Keratinocyte (primary cell): ENCODE measurements around the gene SDK1. TPM values are rescaled to one million over a fixed set of nuclear protein-coding genes. Genes with fewer than 3 reads are reported as not detected.

Experiments used
- DNase-seq: peaks from one replicate; pipeline ENCODE4 v3.0.0-alpha.2; 2011; ENCODE audit warnings: low read depth, missing footprints, low spot score
- FAIRE-seq: peaks from 2 replicates; lab custom pipeline; 2011; peaks lifted over from hg19 to GRCh38; lab: Jason Lieb, UNC
- H2AFZ ChIP-seq: 2 replicates; pipeline ENCODE4 v1.6.0; 2012; ENCODE audit warnings: low read length, control low read depth, inconsistent platforms; ENCODE audit not compliant: control insufficient read depth
- H3K27ac ChIP-seq: 2 replicates; pipeline ENCODE4 v1.5.1; 2011; ENCODE audit warnings: low read length; ENCODE audit not compliant: control insufficient read depth, insufficient read depth
- H3K27me3 ChIP-seq: 3 replicates; pipeline ENCODE4 v1.6.0; 2011; ENCODE audit warnings: low read length; ENCODE audit not compliant: control insufficient read depth, insufficient read depth; ENCODE audit errors: extremely low read depth
- H3K36me3 ChIP-seq, 2 experiments: 2 replicates in 1 of 2; 3 replicates in 1 of 2; pipeline ENCODE4 v1.5.1; 2011; ENCODE audit warnings: low read length in 2 of 2, mild to moderate bottlenecking in 1 of 2; ENCODE audit not compliant: control insufficient read depth in 2 of 2, insufficient read depth in 2 of 2; ENCODE audit errors: extremely low read depth in 1 of 2
- H3K4me1 ChIP-seq: 3 replicates; pipeline ENCODE4 v1.5.1; 2011; ENCODE audit warnings: low read length; ENCODE audit not compliant: control insufficient read depth, insufficient read depth; ENCODE audit errors: extremely low read depth
- H3K4me2 ChIP-seq: 3 replicates; pipeline ENCODE4 v1.6.0; 2011; ENCODE audit warnings: low read depth, low read length; ENCODE audit not compliant: control insufficient read depth, insufficient read depth; ENCODE audit errors: extremely low read depth
- H3K4me3 ChIP-seq, 3 experiments: fragments of 200-600 bp in 1 of 3; sonication (generic) in 1 of 3; 2 replicates in 2 of 3; 3 replicates in 1 of 3; pipeline ENCODE4 v1.5.1; 2011 to 2016; ENCODE audit warnings: low read length in 3 of 3, mild to moderate bottlenecking in 3 of 3, control low read depth in 2 of 3, inconsistent platforms in 1 of 3, low read depth in 1 of 3, mixed read lengths in 1 of 3, mixed run types in 1 of 3, moderate library complexity in 1 of 3; ENCODE audit not compliant: control insufficient read depth in 2 of 3, insufficient read depth in 2 of 3; ENCODE audit errors: extremely low read depth in 1 of 3
- H3K79me2 ChIP-seq: 2 replicates; pipeline ENCODE4 v1.6.0; 2012; ENCODE audit warnings: low read length; ENCODE audit not compliant: control insufficient read depth, insufficient read depth
- H3K9ac ChIP-seq: 3 replicates; pipeline ENCODE4 v1.6.0; 2011; ENCODE audit warnings: low read length; ENCODE audit not compliant: control insufficient read depth, insufficient read depth; ENCODE audit errors: extremely low read depth
- H3K9me1 ChIP-seq: 3 replicates; pipeline ENCODE4 v1.6.0; 2011; ENCODE audit warnings: low read length; ENCODE audit not compliant: control insufficient read depth, insufficient read depth; ENCODE audit errors: extremely low read depth
- H3K9me3 ChIP-seq: 2 replicates; pipeline ENCODE4 v1.5.1; 2012; ENCODE audit warnings: low read depth, low read length; ENCODE audit not compliant: control insufficient read depth
- H4K20me1 ChIP-seq: 3 replicates; pipeline ENCODE4 v1.6.0; 2011; ENCODE audit warnings: low read length; ENCODE audit not compliant: control insufficient read depth, insufficient read depth; ENCODE audit errors: extremely low read depth
- EZH2 ChIP-seq: IDR thresholded peaks from one replicate; pipeline ENCODE4 v1.6.1; 2012; ENCODE audit warnings: inconsistent platforms, mild to moderate bottlenecking, low read length, moderate library complexity
- dilution Hi-C: fragments of 300-500 bp; cut with MboI; formaldehyde crosslinking; loops from one replicate; pipeline ENCODE4 v1.7.0; 2020; ENCODE audit warnings: low sequenced_read_pairs; ENCODE audit not compliant: extremely low pct_ligation_motif_present
- polyA plus RNA-seq, 5 experiments: library from polyadenylated mRNA; depleted of rRNA in 3 of 5; stranded (reverse) in 3 of 5; stranded (forward) in 1 of 5; unstranded in 1 of 5; fragments of >200 nt; gene quantifications; 1 replicate in 1 of 5; 2 replicates in 3 of 5; 3 replicates in 1 of 5; pipeline versions ENCODE4 v1.2.1 to v1.2.3, GENCODE V29; 2011 to 2012; ENCODE audit warnings: missing spikeins in 2 of 5, low read depth in 1 of 5, low replicate concordance in 1 of 5
- TF ChIP-seq, protein P1 (sequence below), 3 experiments: IDR thresholded peaks in 1 of 3; conservative IDR thresholded peaks in 1 of 3; optimal IDR thresholded peaks in 1 of 3; 2 replicates in 2 of 3; 3 replicates in 1 of 3; pipeline versions ENCODE3 to v1.5.1; 2011; ENCODE audit warnings: low read length in 3 of 3, mild to moderate bottlenecking in 3 of 3, moderate library complexity in 2 of 3, control low read depth in 1 of 3, inconsistent platforms in 1 of 3; ENCODE audit not compliant: insufficient read depth in 2 of 3; ENCODE audit errors: extremely low read depth in 1 of 3

SDK1 gene
- polyA plus RNA-seq, 1 donor (not counting 4 experiments of a cell fraction or from before 2014, with no cell fraction given) = 0.66 TPM

DNA sequence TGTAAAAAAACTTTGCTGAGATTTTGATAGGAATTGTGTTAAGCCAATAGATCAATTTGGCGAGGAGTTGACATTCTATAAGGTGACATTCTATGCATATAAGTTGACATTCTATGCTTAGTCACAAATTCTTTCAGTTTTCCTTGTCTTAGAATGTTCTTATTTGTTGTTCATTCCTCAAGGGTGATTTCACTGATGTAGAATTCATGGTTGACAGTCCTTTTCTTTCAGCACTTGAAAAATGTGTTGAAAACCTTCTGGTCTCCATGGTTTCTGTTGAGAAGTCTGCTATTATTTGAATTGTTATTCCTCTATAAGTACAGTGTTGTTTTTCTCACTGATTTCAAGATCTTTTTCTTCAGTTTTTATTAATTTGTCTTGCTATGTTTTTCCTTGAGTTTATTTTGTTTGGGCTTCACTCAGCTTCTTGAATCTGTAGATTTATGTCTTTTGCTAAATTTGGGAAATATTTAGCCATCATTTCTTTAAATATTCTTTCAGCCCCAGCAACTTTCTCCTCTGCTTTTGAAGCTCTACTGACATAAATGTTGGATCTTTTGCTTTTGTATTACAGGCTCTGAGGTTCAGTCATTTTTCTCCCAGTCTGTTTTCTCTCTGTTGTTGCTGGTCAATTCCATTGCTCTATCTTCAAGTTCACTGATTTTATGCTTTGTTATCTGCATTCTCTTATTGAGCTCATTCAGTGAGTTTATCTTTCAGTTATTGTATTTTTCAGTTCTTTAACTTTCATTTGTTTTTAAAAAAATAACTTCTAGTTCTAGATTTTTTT is 154.9 kb downstream of the SDK1 start:
- TF ChIP-seq, protein P1, sequence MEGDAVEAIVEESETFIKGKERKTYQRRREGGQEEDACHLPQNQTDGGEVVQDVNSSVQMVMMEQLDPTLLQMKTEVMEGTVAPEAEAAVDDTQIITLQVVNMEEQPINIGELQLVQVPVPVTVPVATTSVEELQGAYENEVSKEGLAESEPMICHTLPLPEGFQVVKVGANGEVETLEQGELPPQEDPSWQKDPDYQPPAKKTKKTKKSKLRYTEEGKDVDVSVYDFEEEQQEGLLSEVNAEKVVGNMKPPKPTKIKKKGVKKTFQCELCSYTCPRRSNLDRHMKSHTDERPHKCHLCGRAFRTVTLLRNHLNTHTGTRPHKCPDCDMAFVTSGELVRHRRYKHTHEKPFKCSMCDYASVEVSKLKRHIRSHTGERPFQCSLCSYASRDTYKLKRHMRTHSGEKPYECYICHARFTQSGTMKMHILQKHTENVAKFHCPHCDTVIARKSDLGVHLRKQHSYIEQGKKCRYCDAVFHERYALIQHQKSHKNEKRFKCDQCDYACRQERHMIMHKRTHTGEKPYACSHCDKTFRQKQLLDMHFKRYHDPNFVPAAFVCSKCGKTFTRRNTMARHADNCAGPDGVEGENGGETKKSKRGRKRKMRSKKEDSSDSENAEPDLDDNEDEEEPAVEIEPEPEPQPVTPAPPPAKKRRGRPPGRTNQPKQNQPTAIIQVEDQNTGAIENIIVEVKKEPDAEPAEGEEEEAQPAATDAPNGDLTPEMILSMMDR (optimal IDR thresholded peaks at IDR 0.05 in 1 of 3, IDR thresholded peaks at IDR 0.05 in 1 of 3, conservative IDR thresholded peaks at IDR 0.05 in 1 of 3; ENCODE audit: extremely low read depth in 1 of 3, insufficient read depth in 2 of 3, low read length in 3 of 3) = no peak
- no peak for TF ChIP-seq EZH2
- FAIRE-seq = no peak

DNA sequence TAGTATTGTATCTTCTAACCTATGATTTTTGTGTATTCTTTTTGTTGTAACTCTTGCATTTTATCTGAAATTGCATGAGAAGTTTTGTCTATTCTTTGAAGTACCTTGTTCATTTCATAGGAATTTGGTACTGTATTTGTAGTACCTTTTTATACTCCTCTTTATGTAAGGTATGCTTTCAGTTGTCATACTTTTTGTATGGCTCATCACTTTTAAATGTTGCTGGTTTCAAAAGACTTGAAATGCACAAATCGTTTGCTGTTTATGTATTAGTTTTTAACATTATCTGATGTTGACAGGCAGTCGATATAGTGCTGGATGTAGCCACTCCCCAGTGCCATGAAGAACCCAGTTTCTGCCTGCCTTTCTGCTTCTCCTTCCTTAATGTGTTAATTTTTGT is 158.1 kb downstream of the SDK1 start:
- H3K9me3 ChIP-seq = no peaks in the 10 kb centered on the region

More for the DNA sequence above, 154.9 kb downstream of the SDK1 start:
- Histone ChIP-seq H3K9me3 (no peaks in the 10 kb centered on the region), H3K9me1 (no peaks in the 10 kb centered on the region), H3K4me2 (no peak overlapping the region), H3K27ac (no peak overlapping the region), H3K79me2 (no peaks in the 10 kb centered on the region), H3K36me3 (no peaks in the 10 kb centered on the region), H3K4me1 (no peaks in the 10 kb centered on the region), H3K4me3 (no peak overlapping the region), H4K20me1 (no peaks in the 10 kb centered on the region), H3K9ac (no peak overlapping the region), H3K27me3 (no peaks in the 10 kb centered on the region), H2AFZ (no peak overlapping the region)
- no peak for DNase-seq
- dilution Hi-C loops = no loop called here

More for the DNA sequence above, 158.1 kb downstream of the SDK1 start:
- TF ChIP-seq, protein P1 (optimal IDR thresholded peaks at IDR 0.05 in 1 of 3, IDR thresholded peaks at IDR 0.05 in 1 of 3, conservative IDR thresholded peaks at IDR 0.05 in 1 of 3; ENCODE audit: extremely low read depth in 1 of 3, insufficient read depth in 2 of 3, low read length in 3 of 3) = no peak
- no peak for TF ChIP-seq EZH2
- Histone ChIP-seq H3K9me1 (no peaks in the 10 kb centered on the region), H3K36me3 (peaks cover 0 to 4% of the 10 kb centered on the region in 2 experiments), H3K4me3 (no peak overlapping the region), H3K9ac (no peak overlapping the region), H3K79me2 (no peaks in the 10 kb centered on the region), H3K4me2 (no peak overlapping the region), H3K27ac (no peak overlapping the region), H2AFZ (no peak overlapping the region), H3K4me1 (no peaks in the 10 kb centered on the region), H4K20me1 (no peaks in the 10 kb centered on the region), H3K27me3 (no peaks in the 10 kb centered on the region)
- dilution Hi-C loops = no loop called here
- DNase-seq = no peak
- FAIRE-seq = peak; percentile 23
